Neuronal stem cell (in vitro differentiated cells): ENCODE results near the gene THAP11.

Experiments used
- DNase-seq: peaks from one replicate; pipeline ENCODE4 v3.0.0-alpha.2; 2013; ENCODE audit warnings: low spot score
- H2AFZ ChIP-seq: one replicate; pipeline ENCODE4 v1.6.1; 2013; ENCODE audit warnings: mild to moderate bottlenecking, low read length, inconsistent platforms
- H2AK5ac ChIP-seq: 2 replicates; pipeline ENCODE4 v1.6.1; 2013; ENCODE audit warnings: low read depth, mild to moderate bottlenecking, inconsistent platforms, low read length, moderate library complexity, mixed read lengths
- H2BK120ac ChIP-seq: 2 replicates; pipeline ENCODE4 v1.6.1; 2013; ENCODE audit warnings: low read depth, mild to moderate bottlenecking, inconsistent platforms, low read length, moderate library complexity, mixed read lengths
- H2BK12ac ChIP-seq: one replicate; pipeline ENCODE4 v1.6.1; 2013; ENCODE audit warnings: low read length, inconsistent platforms
- H2BK15ac ChIP-seq: 2 replicates; pipeline ENCODE4 v1.6.1; 2013; ENCODE audit warnings: mild to moderate bottlenecking, low read length, inconsistent platforms, mixed read lengths
- H2BK5ac ChIP-seq: one replicate; pipeline ENCODE4 v1.6.1; 2013; ENCODE audit warnings: inconsistent platforms, mild to moderate bottlenecking, low read length, moderate library complexity
- H3K14ac ChIP-seq: one replicate; pipeline ENCODE4 v1.6.1; 2013; ENCODE audit warnings: low read length, inconsistent platforms
- H3K18ac ChIP-seq: 2 replicates; pipeline ENCODE4 v1.6.1; 2013; ENCODE audit warnings: low read length, inconsistent platforms
- H3K23ac ChIP-seq: 2 replicates; pipeline ENCODE4 v1.6.1; 2013; ENCODE audit warnings: low read depth, mild to moderate bottlenecking, mixed read lengths, low read length, inconsistent platforms; ENCODE audit not compliant: poor library complexity
- H3K27ac ChIP-seq: replicated peaks from 3 replicates; pipeline ENCODE4 v1.5.1; 2013; ENCODE audit warnings: low read length, inconsistent platforms
- H3K27me3 ChIP-seq, 3 experiments: 2 replicates each; pipeline ENCODE4 v1.6.1; 2013; ENCODE audit warnings: low read length in 3 of 3, mild to moderate bottlenecking in 2 of 3, inconsistent platforms in 1 of 3, low read depth in 1 of 3, mixed read lengths in 1 of 3, moderate library complexity in 1 of 3; ENCODE audit not compliant: control insufficient read depth in 3 of 3, insufficient read depth in 3 of 3
- H3K36me3 ChIP-seq, 2 donors: replicated peaks in 1 of 2; 2 replicates each; pipeline ENCODE4 v1.6.1; 2013; ENCODE audit warnings: low read length in 2 of 2; ENCODE audit not compliant: control insufficient read depth in 2 of 2, insufficient read depth in 2 of 2
- H3K4ac ChIP-seq: 2 replicates; pipeline ENCODE4 v1.6.1; 2013; ENCODE audit warnings: inconsistent platforms, mild to moderate bottlenecking, low read length, moderate library complexity
- H3K4me1 ChIP-seq, 2 donors: 1 replicate in 1 of 2; 2 replicates in 1 of 2; pipeline ENCODE4 v1.6.1; 2013; ENCODE audit warnings: low read length in 2 of 2, low read depth in 1 of 2; ENCODE audit not compliant: control insufficient read depth in 2 of 2, insufficient read depth in 1 of 2
- H3K4me2 ChIP-seq: one replicate; pipeline ENCODE4 v1.6.1; 2013; ENCODE audit warnings: mild to moderate bottlenecking, low read length, inconsistent platforms; ENCODE audit not compliant: insufficient read depth, poor library complexity, severe bottlenecking
- H3K4me3 ChIP-seq, 2 donors: 2 replicates each; pipeline ENCODE4 v1.5.1; 2013; ENCODE audit warnings: low read length in 2 of 2, mild to moderate bottlenecking in 2 of 2, inconsistent platforms in 1 of 2, moderate library complexity in 1 of 2
- H3K79me1 ChIP-seq: one replicate; pipeline ENCODE4 v1.6.1; 2013; ENCODE audit warnings: low read depth, mild to moderate bottlenecking, inconsistent platforms, low read length, moderate library complexity
- H3K9ac ChIP-seq: one replicate; pipeline ENCODE4 v1.6.1; 2013; ENCODE audit warnings: mild to moderate bottlenecking, low read depth, low read length, inconsistent platforms; ENCODE audit not compliant: poor library complexity
- H3K9me3 ChIP-seq, 2 donors: replicated peaks in 1 of 2; 2 replicates each; pipeline versions ENCODE3 to v1.6.1; 2013; ENCODE audit warnings: low read length in 2 of 2, mild to moderate bottlenecking in 2 of 2, inconsistent platforms in 1 of 2, low read depth in 1 of 2, mixed read lengths in 1 of 2, moderate library complexity in 1 of 2; ENCODE audit not compliant: control insufficient read depth in 2 of 2, insufficient read depth in 1 of 2
- H4K8ac ChIP-seq: one replicate; pipeline ENCODE4 v1.6.1; 2013; ENCODE audit warnings: low read depth, mild to moderate bottlenecking, inconsistent platforms, low read length, moderate library complexity
- H4K91ac ChIP-seq: one replicate; pipeline ENCODE4 v1.6.1; 2013; ENCODE audit warnings: low read length, low read depth, mild to moderate bottlenecking, inconsistent platforms; ENCODE audit not compliant: poor library complexity
- WGBS, 2 donors: extraction: QIAGEN DNeasy Blood & Tissue Kit; methylation state at CpG; one replicate each; pipeline ENCODE4 v1.1.7; 2013; ENCODE audit warnings: missing lambda C conversion rate in 2 of 2, mixed read lengths in 1 of 2; ENCODE audit not compliant: insufficient read length in 2 of 2, insufficient replicate concordance in 1 of 2; ENCODE audit errors: extremely low coverage in 2 of 2; 5-methylcytosine and 5-hydroxymethylcytosine counted together

The THAP11 gene

GRCh38 chr16:67843343-67843765, 1.2 kb downstream of the THAP11 start:
- Histone ChIP-seq H3K9me3 (no peaks in the 10 kb centered on the region), H2AFZ (peak overlapping the region; percentile 100)

GRCh38 chr16:67844497-67844896, 2.4 kb downstream of the THAP11 start:
- H2BK5ac ChIP-seq, result no peak overlapping the region
- no peak overlapping the region for H2BK12ac ChIP-seq
- H3K9ac ChIP-seq, result no peak overlapping the region
- no peak overlapping the region for H3K27ac ChIP-seq
- H3K18ac ChIP-seq, result no peak overlapping the region
- no peak overlapping the region for H2BK15ac ChIP-seq
- H2AK5ac ChIP-seq, result no peak overlapping the region
- no peak overlapping the region for H2BK120ac ChIP-seq
- peaks cover 14% of the 10 kb centered on the region for H3K79me1 ChIP-seq
- DNase-seq, result no peak
- no peak overlapping the region for H3K4me2 ChIP-seq
- H3K4me3 ChIP-seq, result no peak overlapping the region
- H3K9me3 ChIP-seq, result no peaks in the 10 kb centered on the region
- H3K4ac ChIP-seq, result no peak overlapping the region
- H4K91ac ChIP-seq, result no peak overlapping the region
- no peak overlapping the region for H3K23ac ChIP-seq
- peaks cover 4 to 23% of the 10 kb centered on the region in 2 donors for H3K36me3 ChIP-seq
- H4K8ac ChIP-seq, result no peak overlapping the region
- no peak overlapping the region for H2AFZ ChIP-seq
- H3K27me3 ChIP-seq, result no peaks in the 10 kb centered on the region
- no peak overlapping the region for H3K14ac ChIP-seq
- H3K4me1 ChIP-seq, result peaks cover 22 to 23% of the 10 kb centered on the region in 2 donors
- WGBS, 2 donors, result no CpG with 5 or more reads among the region's 4 CpGs

More at GRCh38 chr16:67843343-67843765, 1.2 kb downstream of the THAP11 start:
- H2BK5ac ChIP-seq, result no peak overlapping the region
- H3K4me3 ChIP-seq, result peak overlapping the region; percentile 88 to 91
- no peak overlapping the region for H3K4ac ChIP-seq
- H2BK15ac ChIP-seq, result no peak overlapping the region
- no peak overlapping the region for H2AK5ac ChIP-seq
- no peak overlapping the region for H3K14ac ChIP-seq
- peaks cover 3 to 16% of the 10 kb centered on the region in 2 donors for H3K36me3 ChIP-seq
- peak overlapping the region; percentile 98 for H3K9ac ChIP-seq
- H2BK12ac ChIP-seq, result peak overlapping the region; percentile 36
- no peak overlapping the region for H3K27ac ChIP-seq
- H3K4me1 ChIP-seq, result peaks cover 22 to 23% of the 10 kb centered on the region in 2 donors
- DNase-seq, result no peak
- no peaks in the 10 kb centered on the region for H3K27me3 ChIP-seq
- WGBS, 2 donors, result no CpG with 5 or more reads among the region's 11 CpGs
- H3K4me2 ChIP-seq, result peak overlapping the region; percentile 89
- H3K23ac ChIP-seq, result peak overlapping the region; percentile 99
- H4K8ac ChIP-seq, result no peak overlapping the region
- peak overlapping the region; percentile 79 for H3K18ac ChIP-seq
- no peak overlapping the region for H4K91ac ChIP-seq
- H2BK120ac ChIP-seq, result no peak overlapping the region
- H3K79me1 ChIP-seq, result peaks cover 14% of the 10 kb centered on the region

DNA sequence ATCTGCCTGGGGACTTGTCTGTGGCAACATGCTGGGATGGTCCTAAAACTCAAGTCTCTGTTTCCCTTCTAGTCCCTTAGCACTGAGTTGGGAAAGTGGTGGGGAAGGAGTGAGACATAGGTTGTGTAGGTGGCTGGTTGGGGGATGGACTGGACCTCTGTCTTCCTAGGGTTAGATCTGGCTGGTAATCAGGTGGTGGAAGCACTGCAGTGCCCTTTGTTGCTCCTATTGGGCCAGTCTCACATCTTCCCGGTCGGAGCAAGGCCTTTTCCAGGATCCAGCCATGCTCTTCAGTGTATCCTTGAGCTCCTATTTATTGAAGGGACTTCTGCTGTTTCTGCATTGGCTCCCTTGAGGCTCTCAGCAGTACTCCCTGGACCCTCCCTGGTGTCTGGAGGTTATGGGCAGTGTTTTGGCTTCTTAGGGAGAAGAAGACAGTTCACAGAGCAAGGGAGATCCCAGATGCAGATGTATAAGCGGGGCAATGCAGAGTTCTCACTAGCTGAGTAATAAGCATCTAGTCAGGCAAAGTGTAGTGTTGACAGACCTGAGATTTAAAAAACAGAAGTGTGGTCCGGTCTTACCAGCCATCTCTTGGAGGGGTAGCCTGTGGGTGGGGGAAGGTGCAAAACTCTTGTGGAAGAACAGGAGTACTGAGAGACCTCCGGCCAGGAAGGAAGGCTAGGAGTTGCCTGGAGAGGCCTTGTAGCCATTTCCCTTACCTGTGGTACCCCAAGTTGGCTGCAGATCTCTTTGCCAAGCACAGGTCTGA, 3.4 kb downstream of the THAP11 start:
- H3K9me3 ChIP-seq, result no peaks in the 10 kb centered on the region
- no peak overlapping the region for H3K4ac ChIP-seq
- H3K79me1 ChIP-seq, result peaks cover 14% of the 10 kb centered on the region
- peak overlapping the region; percentile 89 for H3K27ac ChIP-seq
- H3K4me2 ChIP-seq, result peak overlapping the region; percentile 76
- no peak overlapping the region for H2BK12ac ChIP-seq
- H3K9ac ChIP-seq, result peak overlapping the region; percentile 32
- no peak overlapping the region for H3K18ac ChIP-seq
- H3K4me1 ChIP-seq, result peaks cover 22 to 23% of the 10 kb centered on the region in 2 donors
- H2AK5ac ChIP-seq, result peak overlapping the region; percentile 49
- H2BK15ac ChIP-seq, result no peak overlapping the region
- H2AFZ ChIP-seq, result peak overlapping the region; percentile 81
- no peak overlapping the region for H4K8ac ChIP-seq
- no peak overlapping the region for H2BK5ac ChIP-seq
- H4K91ac ChIP-seq, result no peak overlapping the region
- H3K14ac ChIP-seq, result no peak overlapping the region
- no peak overlapping the region for H2BK120ac ChIP-seq
- no CpG with 5 or more reads among the region's 5 CpGs for WGBS, 2 donors
- H3K27me3 ChIP-seq, result no peaks in the 10 kb centered on the region
- peaks cover 4 to 30% of the 10 kb centered on the region in 2 donors for H3K36me3 ChIP-seq
- H3K4me3 ChIP-seq, result peak overlapping the region in 1 of 2 donors; percentile 97
- DNase-seq, result no peak
- H3K23ac ChIP-seq, result no peak overlapping the region

- Histone ChIP-seq H4K91ac (no peak overlapping the region), H3K4me2 (peak overlapping the region; percentile 76), H4K8ac (no peak overlapping the region), H2BK12ac (no peak overlapping the region), H3K4me3 (peak overlapping the region; percentile 82 to 97), H3K27ac (peak overlapping the region; percentile 89), H2BK15ac (no peak overlapping the region), H3K18ac (no peak overlapping the region), H3K9ac (peak overlapping the region; percentile 32), H3K27me3 (no peaks in the 10 kb centered on the region), H2BK120ac (no peak overlapping the region), H3K14ac (no peak overlapping the region), H3K23ac (no peak overlapping the region), H2AK5ac (no peak overlapping the region), H3K9me3 (no peaks in the 10 kb centered on the region), H3K4ac (no peak overlapping the region), H3K4me1 (peaks cover 22 to 23% of the 10 kb centered on the region in 2 donors), H2AFZ (peak overlapping the region; percentile 81), H3K36me3 (peaks cover 4 to 32% of the 10 kb centered on the region in 2 donors), H3K79me1 (peaks cover 14% of the 10 kb centered on the region), H2BK5ac (peak overlapping the region; percentile 79)
- no peak for DNase-seq
- WGBS, 2 donors, result no CpG with 5 or more reads among the region's 2 CpGs
These were observed 3.9 kb downstream of the THAP11 start for GRCh38 chr16:67846063-67846319.
